ENCODE data around the gene DAPK2.

DNA sequence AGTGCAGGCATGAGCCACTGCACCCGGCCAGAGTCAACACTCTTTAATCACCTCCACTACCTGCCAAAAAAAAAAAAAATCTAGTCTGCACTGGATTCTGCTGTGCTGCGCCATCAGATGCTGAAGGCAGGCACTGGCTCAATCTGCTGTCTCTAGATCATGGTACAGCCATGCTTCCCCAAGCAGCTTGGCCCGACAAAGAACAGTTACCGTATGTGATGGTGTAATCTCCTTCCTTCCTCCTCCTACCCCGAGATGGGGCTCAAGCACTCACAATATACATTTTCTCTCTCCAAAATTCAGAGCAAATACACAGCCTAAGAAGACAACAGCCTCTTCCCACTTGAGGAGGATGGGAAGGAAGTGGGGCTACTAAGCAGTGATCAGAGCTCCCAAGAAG, 45.1 kb downstream of the DAPK2 start:
- TF ChIP-seq FOXA1 (IDR thresholded peaks at IDR 0.05) = no peak
- no peak for TF ChIP-seq LEF1 (IDR thresholded peaks at IDR 0.05; ENCODE audit: borderline replicate concordance)
- TF ChIP-seq BHLHE40 (IDR thresholded peaks at IDR 0.05; ENCODE audit: borderline replicate concordance) = no peak
- TF ChIP-seq FOXK2 (IDR thresholded peaks at IDR 0.05) = no peak
- no peak for TF ChIP-seq ELF4 (IDR thresholded peaks at IDR 0.05)
- TF ChIP-seq FOXM1 (IDR thresholded peaks at IDR 0.05; ENCODE audit: borderline replicate concordance) = no peak
- no peak for TF ChIP-seq SUZ12 (IDR thresholded peaks at IDR 0.05)
- TF ChIP-seq, protein P1, sequence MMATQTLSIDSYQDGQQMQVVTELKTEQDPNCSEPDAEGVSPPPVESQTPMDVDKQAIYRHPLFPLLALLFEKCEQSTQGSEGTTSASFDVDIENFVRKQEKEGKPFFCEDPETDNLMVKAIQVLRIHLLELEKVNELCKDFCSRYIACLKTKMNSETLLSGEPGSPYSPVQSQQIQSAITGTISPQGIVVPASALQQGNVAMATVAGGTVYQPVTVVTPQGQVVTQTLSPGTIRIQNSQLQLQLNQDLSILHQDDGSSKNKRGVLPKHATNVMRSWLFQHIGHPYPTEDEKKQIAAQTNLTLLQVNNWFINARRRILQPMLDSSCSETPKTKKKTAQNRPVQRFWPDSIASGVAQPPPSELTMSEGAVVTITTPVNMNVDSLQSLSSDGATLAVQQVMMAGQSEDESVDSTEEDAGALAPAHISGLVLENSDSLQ (IDR thresholded peaks at IDR 0.05) = no peak

Measured in HEK293T (cell line).